Choroid plexus epithelial cell (primary cell): Measurements from ENCODE around the gene FRRS1.

Experiments
- DNase-seq: peaks from one replicate; pipeline ENCODE4 v3.0.0-alpha.2; 2010; ENCODE audit warnings: low read depth
- H3K4me3 ChIP-seq: 2 replicates; pipeline ENCODE4 v1.5.1; 2011; ENCODE audit warnings: low read depth, mild to moderate bottlenecking, control low read depth, low read length, moderate library complexity
- TF ChIP-seq, protein P1 (sequence below): conservative IDR thresholded peaks from 2 replicates; pipeline ENCODE4 v1.5.1; 2011; ENCODE audit warnings: low read depth, mild to moderate bottlenecking, control low read depth, inconsistent platforms, low read length, moderate library complexity

Gene FRRS1

DNA sequence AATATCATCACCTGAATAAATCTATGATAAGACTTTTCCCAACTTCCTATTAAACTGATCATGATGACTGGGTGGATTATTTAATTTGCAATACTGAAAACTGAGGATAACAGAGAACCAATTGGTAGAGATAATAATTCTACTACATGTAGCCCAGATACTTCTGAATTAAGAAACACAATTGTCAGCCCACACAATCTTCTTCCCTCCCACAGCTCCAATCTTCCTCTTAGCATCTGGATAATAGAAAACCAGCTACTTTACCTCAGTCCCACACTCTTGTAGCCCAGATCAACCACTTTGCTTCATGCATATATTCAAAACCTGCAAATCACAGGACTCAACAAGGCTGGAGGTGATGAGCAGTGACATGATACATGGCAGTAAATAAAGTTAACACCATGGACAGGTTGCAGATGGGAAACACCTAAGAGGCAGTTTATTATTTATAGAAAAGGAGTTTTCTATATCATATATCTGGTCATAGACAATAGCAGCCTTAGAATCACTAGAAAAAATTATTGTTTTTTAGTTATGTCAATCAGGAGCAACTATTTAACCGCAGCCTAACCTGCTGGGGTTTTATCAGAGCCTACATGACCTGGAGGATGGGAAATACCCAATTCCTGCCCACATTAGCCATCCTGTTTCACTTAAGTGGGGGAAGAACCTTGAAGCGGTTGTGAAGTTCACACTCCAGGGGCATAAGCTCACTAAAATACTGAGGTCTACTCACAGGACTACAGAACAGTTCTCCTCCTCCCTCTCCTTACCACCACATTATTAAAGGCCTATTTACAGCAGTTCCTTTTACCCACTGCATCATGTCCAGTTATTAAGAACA, 16.7 kb downstream of the FRRS1 start:
- no peak for DNase-seq
- TF ChIP-seq, protein P1, sequence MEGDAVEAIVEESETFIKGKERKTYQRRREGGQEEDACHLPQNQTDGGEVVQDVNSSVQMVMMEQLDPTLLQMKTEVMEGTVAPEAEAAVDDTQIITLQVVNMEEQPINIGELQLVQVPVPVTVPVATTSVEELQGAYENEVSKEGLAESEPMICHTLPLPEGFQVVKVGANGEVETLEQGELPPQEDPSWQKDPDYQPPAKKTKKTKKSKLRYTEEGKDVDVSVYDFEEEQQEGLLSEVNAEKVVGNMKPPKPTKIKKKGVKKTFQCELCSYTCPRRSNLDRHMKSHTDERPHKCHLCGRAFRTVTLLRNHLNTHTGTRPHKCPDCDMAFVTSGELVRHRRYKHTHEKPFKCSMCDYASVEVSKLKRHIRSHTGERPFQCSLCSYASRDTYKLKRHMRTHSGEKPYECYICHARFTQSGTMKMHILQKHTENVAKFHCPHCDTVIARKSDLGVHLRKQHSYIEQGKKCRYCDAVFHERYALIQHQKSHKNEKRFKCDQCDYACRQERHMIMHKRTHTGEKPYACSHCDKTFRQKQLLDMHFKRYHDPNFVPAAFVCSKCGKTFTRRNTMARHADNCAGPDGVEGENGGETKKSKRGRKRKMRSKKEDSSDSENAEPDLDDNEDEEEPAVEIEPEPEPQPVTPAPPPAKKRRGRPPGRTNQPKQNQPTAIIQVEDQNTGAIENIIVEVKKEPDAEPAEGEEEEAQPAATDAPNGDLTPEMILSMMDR = no peak
- H3K4me3 ChIP-seq = no peak overlapping the region

- H3K4me3 ChIP-seq = no peak overlapping the region
- no peak for DNase-seq
- TF ChIP-seq, protein P1 = no peak
Observed at GRCh38 chr1:99748419-99748818, 18.0 kb downstream of the FRRS1 start.

- TF ChIP-seq, protein P1 = no peak
- DNase-seq = no peak
- H3K4me3 ChIP-seq = no peak overlapping the region
Observed at GRCh38 chr1:99745684-99746083, 20.8 kb downstream of the FRRS1 start.

GRCh38 chr1:99745061-99745460, 21.4 kb downstream of the FRRS1 start:
- H3K4me3 ChIP-seq = no peak overlapping the region
- DNase-seq = no peak
- TF ChIP-seq, protein P1 = no peak

DNA sequence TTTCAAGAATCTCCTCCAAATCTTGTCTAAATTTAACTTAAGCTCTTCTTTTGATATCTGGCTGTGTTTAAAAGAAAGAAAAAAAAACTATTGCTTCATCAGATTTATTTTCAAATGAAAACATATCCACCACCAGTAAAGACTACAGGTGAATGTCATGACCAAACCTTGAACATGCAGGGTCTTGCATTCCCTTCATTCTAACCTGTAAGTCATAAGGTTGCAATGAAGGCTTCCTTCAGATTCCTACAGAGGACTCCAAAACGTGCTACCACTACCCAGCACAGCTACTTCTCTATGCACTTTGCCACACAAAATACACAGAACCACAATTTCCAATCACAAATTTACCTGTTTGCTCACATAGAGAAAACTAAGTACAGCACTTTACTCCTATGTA, 26.3 kb downstream of the FRRS1 start:
- no peak for DNase-seq
- TF ChIP-seq, protein P1 = no peak
- no peak overlapping the region for H3K4me3 ChIP-seq

GRCh38 chr1:99738858-99739465, 27.5 kb downstream of the FRRS1 start:
- no peak overlapping the region for H3K4me3 ChIP-seq
- TF ChIP-seq, protein P1 = no peak
- DNase-seq = no peak
